Spleen (tissue), 11 donors: Measurements from ENCODE around the gene PRKCH. TPM values are rescaled to one million over a fixed set of nuclear protein-coding genes. Genes with fewer than 3 reads are reported as not detected.
"Not testable (repeated sequence)": the region's sequence is repeated elsewhere in the genome, so short reads cannot be mapped to it uniquely, and the experiment has no call there.

Experiments used
- DNase-seq: peaks from one replicate; pipeline ENCODE4 v3.0.0-alpha.2; 2020
- H3K27ac ChIP-seq, 8 donors: fragments of 200-600 bp; sonication (generic) in 7 of 8; 1 replicate in 4 of 8; 2 replicates in 4 of 8; pipeline versions ENCODE4 v1.5.0 to v1.8.0; 2016 to 2021; ENCODE audit warnings: inconsistent platforms in 4 of 8, mild to moderate bottlenecking in 4 of 8, moderate library complexity in 1 of 8
- H3K27me3 ChIP-seq, 7 donors: fragments of 200-600 bp; sonication (generic) in 6 of 7; replicated peaks in 1 of 7; 1 replicate in 4 of 7; 2 replicates in 3 of 7; pipeline versions ENCODE4 v1.5.0 to v1.8.0; 2016 to 2021; ENCODE audit warnings: inconsistent platforms in 3 of 7, mild to moderate bottlenecking in 1 of 7
- H3K36me3 ChIP-seq, 6 donors: fragments of 200-600 bp; sonication (generic) in 5 of 6; 1 replicate in 4 of 6; 2 replicates in 2 of 6; pipeline versions ENCODE4 v1.5.0 to v1.8.0; 2016 to 2021; ENCODE audit warnings: inconsistent platforms in 2 of 6
- H3K4me1 ChIP-seq, 6 donors: fragments of 200-600 bp; sonication (generic) in 5 of 6; 1 replicate in 3 of 6; 2 replicates in 3 of 6; pipeline versions ENCODE4 v1.5.0 to v1.8.0; 2016 to 2021; ENCODE audit warnings: inconsistent platforms in 3 of 6
- H3K4me3 ChIP-seq, 8 donors: fragments of 200-600 bp; sonication (generic) in 7 of 8; 1 replicate in 4 of 8; 2 replicates in 4 of 8; pipeline versions ENCODE4 v1.5.0 to v1.8.0; 2016 to 2021; ENCODE audit warnings: inconsistent platforms in 4 of 8, mild to moderate bottlenecking in 4 of 8, moderate library complexity in 2 of 8
- H3K9me3 ChIP-seq, 8 donors: fragments of 200-600 bp; sonication (generic) in 7 of 8; 1 replicate in 4 of 8; 2 replicates in 4 of 8; pipeline versions ENCODE4 v1.5.0 to v1.8.0; 2016 to 2021; ENCODE audit warnings: inconsistent platforms in 4 of 8
- POLR2A ChIP-seq, 3 donors: fragments of 450-650 bp; IDR thresholded peaks; one replicate each; pipeline ENCODE4 v1.5.1; 2017; ENCODE audit warnings: antibody characterized with exemption in 3 of 3, mild to moderate bottlenecking in 1 of 3
- POLR2AphosphoS5 ChIP-seq, 3 donors: sonication (generic); formaldehyde crosslinking; IDR thresholded peaks; one replicate each; pipeline ENCODE4 v1.5.1; 2017; ENCODE audit warnings: antibody characterized with exemption in 3 of 3
- WGBS, 5 donors: extraction: QIAGEN DNeasy Blood & Tissue Kit in 3 of 5; methylation state at CpG; one replicate each; pipeline versions ENCODE4 v1.1.5 to v1.1.7; 2013 to 2018; 5-methylcytosine and 5-hydroxymethylcytosine counted together
- intact Hi-C: fragments of 100-400 bp; cut with DNase I; formaldehyde crosslinking; loops from one replicate; pipeline ENCODE4 v1.15.0; 2023; ENCODE audit warnings: low total_unique reads
- polyA plus RNA-seq, 3 donors: library from polyadenylated mRNA; stranded (reverse); fragments of 200-250 nt; gene quantifications; one replicate each; pipeline ENCODE4 v1.2.1, GENCODE V29; 2013
- total RNA-seq, 7 donors: library from RNA; depleted of rRNA in 3 of 7; stranded (reverse); fragments of >200 nt in 3 of 7; fragmentation: NEBNext Ultra II Directional in 4 of 7; extraction: Animal tissue kit (Norgen Biotek cat#: 25700) in 4 of 7; gene quantifications; one replicate each; pipeline versions ENCODE4 v1.1.0 to v1.2.1, GENCODE V29; 2016 to 2021
- TF ChIP-seq, protein P1 (sequence below), 11 experiments: fragments of 200-600 bp in 7 of 11; fragments of 450-650 bp in 4 of 11; sonication (generic) in 4 of 11; IDR thresholded peaks in 8 of 11; conservative IDR thresholded peaks in 3 of 11; 1 replicate in 7 of 11; 2 replicates in 4 of 11; pipeline versions ENCODE4 v1.4.0 to v1.8.0; 2016 to 2021; ENCODE audit warnings: antibody characterized with exemption in 11 of 11, inconsistent platforms in 4 of 11, mild to moderate bottlenecking in 1 of 11
- donor health status: healthy with polysubstance abuse.
- donor health status: DM: no; HTN: no; CAD: no; lungs with moderate emphysema.
- donor health status: DM: no; HTN: no; CAD: no.
- donor health status: Bipolar disorder and iron deficiency.
- donor health status: healthy.
- donor health status: DM: no; HTN: no; CAD: no.
- donor health status: DM: yes; HTN: yes; CAD: no.

PRKCH gene
- total and polyA plus RNA-seq, 10 donors: 10.0 to 184 (median 105) TPM

DNA sequence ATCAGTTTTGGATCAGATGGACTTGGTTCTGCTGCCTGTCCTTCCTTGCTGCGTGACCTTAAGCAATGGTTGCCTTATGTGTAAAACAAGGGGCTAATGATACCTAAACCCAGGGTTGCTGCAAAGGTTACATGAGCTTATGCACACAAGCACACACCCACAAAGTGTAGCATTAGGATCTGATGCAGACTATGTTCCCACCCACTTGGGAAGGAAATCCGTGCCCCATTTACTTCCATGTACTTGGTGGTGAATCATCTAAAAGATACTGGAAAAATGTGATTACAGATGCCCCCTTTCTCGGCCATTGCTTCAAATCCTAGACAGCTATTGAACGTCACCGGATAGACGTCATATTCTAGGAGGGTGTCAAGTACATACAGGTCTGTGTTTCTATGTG lies 87.1 kb downstream of the PRKCH start:
- H3K9me3 ChIP-seq: no peaks in the 10 kb centered on the region
- 92 to 97% (median 95%) methylated on average over 6 of the region's 6 CpGs for WGBS, 5 donors
- no peak overlapping the region for H3K4me3 ChIP-seq
- TF ChIP-seq, protein P1, sequence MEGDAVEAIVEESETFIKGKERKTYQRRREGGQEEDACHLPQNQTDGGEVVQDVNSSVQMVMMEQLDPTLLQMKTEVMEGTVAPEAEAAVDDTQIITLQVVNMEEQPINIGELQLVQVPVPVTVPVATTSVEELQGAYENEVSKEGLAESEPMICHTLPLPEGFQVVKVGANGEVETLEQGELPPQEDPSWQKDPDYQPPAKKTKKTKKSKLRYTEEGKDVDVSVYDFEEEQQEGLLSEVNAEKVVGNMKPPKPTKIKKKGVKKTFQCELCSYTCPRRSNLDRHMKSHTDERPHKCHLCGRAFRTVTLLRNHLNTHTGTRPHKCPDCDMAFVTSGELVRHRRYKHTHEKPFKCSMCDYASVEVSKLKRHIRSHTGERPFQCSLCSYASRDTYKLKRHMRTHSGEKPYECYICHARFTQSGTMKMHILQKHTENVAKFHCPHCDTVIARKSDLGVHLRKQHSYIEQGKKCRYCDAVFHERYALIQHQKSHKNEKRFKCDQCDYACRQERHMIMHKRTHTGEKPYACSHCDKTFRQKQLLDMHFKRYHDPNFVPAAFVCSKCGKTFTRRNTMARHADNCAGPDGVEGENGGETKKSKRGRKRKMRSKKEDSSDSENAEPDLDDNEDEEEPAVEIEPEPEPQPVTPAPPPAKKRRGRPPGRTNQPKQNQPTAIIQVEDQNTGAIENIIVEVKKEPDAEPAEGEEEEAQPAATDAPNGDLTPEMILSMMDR (IDR thresholded peaks at IDR 0.05 in 8 of 11, conservative IDR thresholded peaks at IDR 0.05 in 3 of 11): no peak
- TF ChIP-seq POLR2A (IDR thresholded peaks at IDR 0.05) (no peak), POLR2AphosphoS5 (IDR thresholded peaks at IDR 0.05) (no peak)
- peaks cover 4 to 95% (median 49%) of the 10 kb centered on the region in 6 donors for H3K4me1 ChIP-seq
- H3K27me3 ChIP-seq: no peaks in the 10 kb centered on the region
- peak overlapping the region in 1 of 8 donors; percentile 79 for H3K27ac ChIP-seq
- H3K36me3 ChIP-seq: peaks cover 0 to 5% (median 0%) of the 10 kb centered on the region in 6 donors
- intact Hi-C loops: no loop called here
- DNase-seq: no peak

DNA sequence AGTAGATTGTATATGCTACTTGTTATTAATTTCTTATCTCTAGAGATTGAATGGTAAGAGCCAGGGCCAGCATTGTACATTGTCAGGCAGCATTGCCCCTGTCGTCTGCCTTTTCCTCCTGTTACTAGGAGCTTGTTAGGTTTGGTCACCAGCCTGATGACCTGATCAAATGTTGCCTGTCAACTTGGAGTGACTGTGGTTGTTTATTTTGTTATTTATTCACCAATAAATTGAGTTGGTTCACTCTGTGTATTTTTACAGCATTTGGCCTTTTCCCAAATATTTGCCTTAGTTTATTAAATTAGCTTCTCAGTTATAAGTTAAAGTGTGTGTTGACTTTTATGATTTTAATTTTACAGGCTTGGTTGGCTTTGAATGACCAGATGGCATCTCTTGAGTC lies 88.4 kb downstream of the PRKCH start:
- Histone ChIP-seq H3K9me3 (no peaks in the 10 kb centered on the region), H3K4me3 (no peak overlapping the region), H3K36me3 (peaks cover 0 to 5% (median 0%) of the 10 kb centered on the region in 6 donors), H3K27ac (no peak overlapping the region), H3K4me1 (peaks cover under 1 to 95% (median 43%) of the 10 kb centered on the region in 6 donors), H3K27me3 (no peaks in the 10 kb centered on the region)
- WGBS, 5 donors: 55 to 96% (median 84%) methylated on average over 1 of the region's 1 CpG
- TF ChIP-seq POLR2AphosphoS5 (IDR thresholded peaks at IDR 0.05) (no peak), POLR2A (IDR thresholded peaks at IDR 0.05) (no peak)
- TF ChIP-seq, protein P1 (IDR thresholded peaks at IDR 0.05 in 8 of 11, conservative IDR thresholded peaks at IDR 0.05 in 3 of 11): no peak
- DNase-seq: no peak
- intact Hi-C loops: no loop called here

DNA sequence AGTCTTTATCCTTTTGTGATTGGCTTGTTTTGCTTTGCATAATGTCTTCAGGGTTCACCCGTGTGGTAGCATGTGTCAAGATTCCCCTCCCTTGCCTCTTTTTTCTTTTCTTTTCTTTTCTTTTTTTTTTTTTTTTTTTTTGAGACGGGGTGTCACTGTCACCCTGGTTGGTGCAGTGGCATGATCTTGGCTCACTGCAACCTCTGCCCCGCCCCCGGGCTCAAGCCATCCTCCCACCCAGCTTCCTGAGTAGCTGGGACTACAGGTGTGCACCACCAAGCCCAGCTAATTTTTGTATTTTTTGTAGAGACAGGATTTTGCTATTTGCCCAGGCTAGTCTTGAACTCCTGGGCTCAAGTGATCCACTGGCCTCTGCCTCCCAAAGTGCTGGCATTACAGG lies 94.6 kb downstream of the PRKCH start:
- H3K27me3 ChIP-seq, H3K9me3 ChIP-seq, DNase-seq, H3K4me3 ChIP-seq, H3K36me3 ChIP-seq, intact Hi-C loops: not testable (repeated sequence)
- Histone ChIP-seq H3K27ac (peak overlapping the region in 2 of 8 donors; percentile 1 to 16), H3K4me1 (peaks cover 12 to 95% (median 65%) of the 10 kb centered on the region in 6 donors)
- WGBS, 5 donors: 73 to 92% (median 85%) methylated on average over 4 of the region's 4 CpGs

DNA sequence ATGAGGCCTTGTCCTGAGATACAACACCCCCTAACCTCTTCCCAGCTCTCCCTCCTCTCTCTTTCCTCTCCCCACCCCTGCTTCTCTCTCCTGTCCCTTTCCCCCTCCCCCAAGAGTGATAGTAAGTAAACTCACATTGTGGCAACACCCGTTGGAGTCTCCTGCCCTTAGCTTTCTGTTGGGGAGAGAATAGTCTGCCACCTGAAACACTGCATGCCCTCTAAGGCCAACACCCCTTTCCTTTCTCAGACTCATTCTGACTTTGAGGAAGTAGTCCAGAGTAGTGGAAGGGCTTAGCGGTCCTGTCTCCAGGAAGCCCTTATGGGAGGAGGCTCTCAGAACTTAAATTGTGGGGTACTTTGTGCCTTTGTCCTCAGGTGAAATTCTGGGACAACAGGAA lies 95.2 kb downstream of the PRKCH start:
- H3K27me3 ChIP-seq: no peaks in the 10 kb centered on the region
- DNase-seq: no peak
- intact Hi-C loops: no loop called here
- peak overlapping the region in 2 of 8 donors; percentile 1 to 16 for H3K27ac ChIP-seq
- TF ChIP-seq, protein P1 (IDR thresholded peaks at IDR 0.05 in 8 of 11, conservative IDR thresholded peaks at IDR 0.05 in 3 of 11): no peak
- TF ChIP-seq POLR2AphosphoS5 (IDR thresholded peaks at IDR 0.05) (no peak), POLR2A (IDR thresholded peaks at IDR 0.05) (no peak)
- no peak overlapping the region for H3K4me3 ChIP-seq
- WGBS, 5 donors: 18 to 38% (median 34%) methylated on average over 2 of the region's 2 CpGs
- no peaks in the 10 kb centered on the region for H3K36me3 ChIP-seq
- H3K9me3 ChIP-seq: no peaks in the 10 kb centered on the region
- peaks cover 12 to 97% (median 65%) of the 10 kb centered on the region in 6 donors for H3K4me1 ChIP-seq

DNA sequence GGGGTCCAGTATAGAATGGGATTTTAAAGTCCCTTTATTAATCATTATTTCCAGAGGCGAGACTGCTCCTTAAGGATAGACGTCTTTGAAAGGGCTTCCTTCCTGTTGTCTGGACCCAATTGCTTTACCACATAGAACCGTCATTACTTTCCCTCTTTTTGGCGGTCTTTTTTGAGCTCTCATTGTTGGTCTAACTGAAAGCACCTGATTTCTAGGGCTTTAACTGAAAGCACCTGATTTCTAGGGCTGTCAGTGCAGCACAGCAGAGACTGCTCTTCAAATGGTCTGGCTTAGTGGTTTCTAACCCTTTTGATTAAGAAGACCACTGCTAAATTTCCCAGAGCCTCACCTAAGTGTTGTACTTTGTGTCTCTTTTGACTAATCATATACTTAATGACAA lies 95.8 kb downstream of the PRKCH start:
- Histone ChIP-seq H3K36me3 (no peaks in the 10 kb centered on the region), H3K27ac (peak overlapping the region in 1 of 8 donors; percentile 16), H3K4me3 (no peak overlapping the region), H3K9me3 (no peaks in the 10 kb centered on the region), H3K4me1 (peaks cover 12 to 99% (median 63%) of the 10 kb centered on the region in 6 donors), H3K27me3 (no peaks in the 10 kb centered on the region)
- intact Hi-C loops: no loop called here
- DNase-seq: no peak
- 12 to 35% (median 22%) methylated on average over 4 of the region's 4 CpGs for WGBS, 5 donors
- TF ChIP-seq POLR2A (IDR thresholded peaks at IDR 0.05) (no peak), POLR2AphosphoS5 (IDR thresholded peaks at IDR 0.05) (no peak)
- TF ChIP-seq, protein P1 (IDR thresholded peaks at IDR 0.05 in 8 of 11, conservative IDR thresholded peaks at IDR 0.05 in 3 of 11): no peak
